ENCODE results near the gene DSP. TPM values are rescaled to one million over a fixed set of nuclear protein-coding genes. Genes with fewer than 3 reads are reported as not detected.

DSP gene
- total and polyA plus RNA-seq, 2 of the 13 experiments (the other 11 are each of a cell fraction or from before 2014, with no cell fraction given), result 89.8 to 117 TPM

DNA sequence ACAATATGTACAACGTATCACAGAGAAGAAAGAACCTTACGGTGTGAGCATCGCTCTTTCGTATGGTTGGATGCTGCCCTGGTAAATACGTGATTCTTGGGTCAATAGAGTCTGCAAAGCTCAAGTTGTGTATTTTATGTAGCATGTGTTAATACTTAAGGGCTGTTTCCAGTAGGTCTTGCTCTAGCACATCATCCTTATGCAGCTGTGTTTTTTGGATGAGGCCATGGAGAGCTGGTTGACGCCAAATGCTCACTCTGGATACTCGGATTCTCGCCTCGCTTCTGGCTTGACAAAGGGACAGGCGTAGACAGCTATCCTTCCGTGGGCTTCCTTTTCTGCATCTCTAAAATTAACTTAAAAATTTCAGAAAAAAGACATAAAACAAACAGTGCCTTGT is 87.4 kb downstream of the DSP start:
- no peaks in the 10 kb centered on the region for H3K9me3 ChIP-seq (ENCODE audit: low read length)
- H3K4me1 ChIP-seq (ENCODE audit: insufficient read depth, low read length), result no peaks in the 10 kb centered on the region
- no peak for ATAC-seq
- H3K27ac ChIP-seq (ENCODE audit: extremely low read length, insufficient read depth, low read length), result no peak overlapping the region
- no peak overlapping the region for H3K4me2 ChIP-seq (ENCODE audit: low read depth, low read length)
- intact Hi-C loops (cut with micrococcal nuclease; ENCODE audit: unreplicated experiment) (no loop called here), in situ Hi-C loops (cut with HindIII; ENCODE audit: extremely low pct_ligation_motif_present, low pct_unique_long_range_greater_than_20kb) (no loop called here)
- peaks cover 0 to 3% of the 10 kb centered on the region in 2 experiments; a peak in 1 of 5 replicates for H3K27me3 ChIP-seq (ENCODE audit: control insufficient read depth in 1 of 2, insufficient read depth in 2 of 2, low read length in 2 of 2)
- H3K9ac ChIP-seq (ENCODE audit: insufficient read depth, low read depth, low read length), result no peak overlapping the region
- BruUV-seq (replicated peaks), result no TSS peak
- no peak overlapping the region for H3K4me3 ChIP-seq (replicated peaks in 1 of 3; ENCODE audit: insufficient read depth in 1 of 3, low read depth in 2 of 3, low read length in 3 of 3)
- no peak overlapping the region for H2AFZ ChIP-seq (ENCODE audit: low read length)
- H3K79me2 ChIP-seq (ENCODE audit: insufficient read depth, low read length), result no peaks in the 10 kb centered on the region
- WGBS (ENCODE audit: low lambda C conversion rate), result 67% methylated on average over 11 of the region's 11 CpGs
- ChIA-PET POLR2A (no interaction called here), CTCF (ENCODE audit: low intra/inter-chr PET ratio, low total read pairs) (no interaction called here)
- H3K36me3 ChIP-seq (replicated peaks in 1 of 2; ENCODE audit: control insufficient read depth in 1 of 2, insufficient read depth in 2 of 2, low read length in 2 of 2), result no peaks in the 10 kb centered on the region
- DNase-seq (ENCODE audit: low spot score), result no peak
- TF ChIP-seq, protein P1, sequence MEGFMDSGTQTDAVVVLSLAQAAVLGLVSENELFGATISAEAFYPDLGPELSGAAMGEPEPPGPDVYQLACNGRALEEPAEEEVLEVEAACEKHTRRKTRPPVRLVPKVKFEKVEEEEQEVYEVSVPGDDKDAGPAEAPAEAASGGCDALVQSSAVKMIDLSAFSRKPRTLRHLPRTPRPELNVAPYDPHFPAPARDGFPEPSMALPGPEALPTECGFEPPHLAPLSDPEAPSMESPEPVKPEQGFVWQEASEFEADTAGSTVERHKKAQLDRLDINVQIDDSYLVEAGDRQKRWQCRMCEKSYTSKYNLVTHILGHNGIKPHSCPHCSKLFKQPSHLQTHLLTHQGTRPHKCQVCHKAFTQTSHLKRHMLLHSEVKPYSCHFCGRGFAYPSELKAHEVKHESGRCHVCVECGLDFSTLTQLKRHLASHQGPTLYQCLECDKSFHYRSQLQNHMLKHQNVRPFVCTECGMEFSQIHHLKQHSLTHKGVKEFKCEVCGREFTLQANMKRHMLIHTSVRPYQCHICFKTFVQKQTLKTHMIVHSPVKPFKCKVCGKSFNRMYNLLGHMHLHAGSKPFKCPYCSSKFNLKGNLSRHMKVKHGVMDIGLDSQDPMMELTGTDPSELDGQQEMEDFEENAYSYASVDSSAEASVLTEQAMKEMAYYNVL (CRISPR knock-in tag; IDR thresholded peaks at IDR 0.05; ENCODE audit: borderline replicate concordance), result no peak
- TF ChIP-seq ZMAT5 (CRISPR knock-in tag; IDR thresholded peaks at IDR 0.05; ENCODE audit: borderline replicate concordance, low read depth) (no peak), ZNF775 (CRISPR knock-in tag; IDR thresholded peaks at IDR 0.05; ENCODE audit: borderline replicate concordance) (no peak), TARDBP (CRISPR knock-in tag; IDR thresholded peaks at IDR 0.05) (no peak), CAMTA2 (CRISPR knock-in tag; IDR thresholded peaks at IDR 0.05; ENCODE audit: borderline replicate concordance) (no peak), SMARCC2 (IDR thresholded peaks at IDR 0.05) (no peak), CHD4 (IDR thresholded peaks at IDR 0.05; ENCODE audit: borderline replicate concordance, low read length) (no peak), ZNF776 (CRISPR knock-in tag; IDR thresholded peaks at IDR 0.05) (no peak), KLF12 (CRISPR knock-in tag; IDR thresholded peaks at IDR 0.05; ENCODE audit: borderline replicate concordance) (no peak), NBN (conservative IDR thresholded peaks at IDR 0.05) (no peak), ZIK1 (CRISPR knock-in tag; IDR thresholded peaks at IDR 0.05; ENCODE audit: borderline replicate concordance, low read depth) (no peak)
- TF ChIP-seq, protein P2, sequence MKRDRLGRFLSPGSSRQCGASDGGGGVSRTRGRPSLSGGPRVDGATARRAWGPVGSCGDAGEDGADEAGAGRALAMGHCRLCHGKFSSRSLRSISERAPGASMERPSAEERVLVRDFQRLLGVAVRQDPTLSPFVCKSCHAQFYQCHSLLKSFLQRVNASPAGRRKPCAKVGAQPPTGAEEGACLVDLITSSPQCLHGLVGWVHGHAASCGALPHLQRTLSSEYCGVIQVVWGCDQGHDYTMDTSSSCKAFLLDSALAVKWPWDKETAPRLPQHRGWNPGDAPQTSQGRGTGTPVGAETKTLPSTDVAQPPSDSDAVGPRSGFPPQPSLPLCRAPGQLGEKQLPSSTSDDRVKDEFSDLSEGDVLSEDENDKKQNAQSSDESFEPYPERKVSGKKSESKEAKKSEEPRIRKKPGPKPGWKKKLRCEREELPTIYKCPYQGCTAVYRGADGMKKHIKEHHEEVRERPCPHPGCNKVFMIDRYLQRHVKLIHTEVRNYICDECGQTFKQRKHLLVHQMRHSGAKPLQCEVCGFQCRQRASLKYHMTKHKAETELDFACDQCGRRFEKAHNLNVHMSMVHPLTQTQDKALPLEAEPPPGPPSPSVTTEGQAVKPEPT (CRISPR knock-in tag; IDR thresholded peaks at IDR 0.05; ENCODE audit: low read depth), result no peak
- H4K20me1 ChIP-seq (ENCODE audit: insufficient read depth, low read length), result no peaks in the 10 kb centered on the region
- FAIRE-seq, result no peak
